Astrocyte of the cerebellum (primary cell): ENCODE results near the gene RBM25.

ENCODE experiments used
- DNase-seq: peaks from one replicate; pipeline ENCODE4 v3.0.0-alpha.2; 2011; ENCODE audit warnings: low read depth
- H3K4me3 ChIP-seq: 2 replicates; pipeline ENCODE4 v1.5.1; 2011; ENCODE audit warnings: mild to moderate bottlenecking, low read depth, low read length, moderate library complexity
- in situ Hi-C: cut with HindIII; loops from 2 replicates; pipeline ENCODE4 v1.10.0; 2017; ENCODE audit warnings: low sequenced_read_pairs
- TF ChIP-seq, protein P1 (sequence below): IDR thresholded peaks from 2 replicates; pipeline ENCODE4 v1.5.1; 2012; ENCODE audit warnings: low read length, low read depth, moderate library complexity, mild to moderate bottlenecking; ENCODE audit errors: missing control alignments

Gene RBM25

DNA sequence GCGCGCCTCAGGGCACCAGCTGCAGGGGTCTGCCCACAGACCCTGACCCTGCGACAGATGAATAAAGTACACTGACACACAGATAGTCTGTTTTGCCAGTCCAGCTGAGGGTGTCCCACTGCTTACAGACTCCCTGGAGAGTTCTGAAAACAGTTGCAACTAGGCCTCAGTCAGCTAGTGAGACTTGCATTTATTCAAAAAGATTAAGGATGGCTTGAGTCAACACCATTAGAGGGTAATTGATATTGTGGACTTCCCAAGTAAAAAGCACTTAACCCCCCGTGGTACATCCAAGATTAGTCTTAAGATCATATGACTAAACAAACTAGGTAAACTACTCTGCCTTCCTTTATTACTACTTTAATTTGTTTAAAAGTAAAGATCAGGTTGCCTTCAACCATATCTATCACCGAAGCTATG is 66.8 kb downstream of the RBM25 start:
- in situ Hi-C loops, result no loop called here
- no peak overlapping the region for H3K4me3 ChIP-seq
- TF ChIP-seq, protein P1, sequence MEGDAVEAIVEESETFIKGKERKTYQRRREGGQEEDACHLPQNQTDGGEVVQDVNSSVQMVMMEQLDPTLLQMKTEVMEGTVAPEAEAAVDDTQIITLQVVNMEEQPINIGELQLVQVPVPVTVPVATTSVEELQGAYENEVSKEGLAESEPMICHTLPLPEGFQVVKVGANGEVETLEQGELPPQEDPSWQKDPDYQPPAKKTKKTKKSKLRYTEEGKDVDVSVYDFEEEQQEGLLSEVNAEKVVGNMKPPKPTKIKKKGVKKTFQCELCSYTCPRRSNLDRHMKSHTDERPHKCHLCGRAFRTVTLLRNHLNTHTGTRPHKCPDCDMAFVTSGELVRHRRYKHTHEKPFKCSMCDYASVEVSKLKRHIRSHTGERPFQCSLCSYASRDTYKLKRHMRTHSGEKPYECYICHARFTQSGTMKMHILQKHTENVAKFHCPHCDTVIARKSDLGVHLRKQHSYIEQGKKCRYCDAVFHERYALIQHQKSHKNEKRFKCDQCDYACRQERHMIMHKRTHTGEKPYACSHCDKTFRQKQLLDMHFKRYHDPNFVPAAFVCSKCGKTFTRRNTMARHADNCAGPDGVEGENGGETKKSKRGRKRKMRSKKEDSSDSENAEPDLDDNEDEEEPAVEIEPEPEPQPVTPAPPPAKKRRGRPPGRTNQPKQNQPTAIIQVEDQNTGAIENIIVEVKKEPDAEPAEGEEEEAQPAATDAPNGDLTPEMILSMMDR, result no peak
- peak; percentile 1 for DNase-seq

DNA sequence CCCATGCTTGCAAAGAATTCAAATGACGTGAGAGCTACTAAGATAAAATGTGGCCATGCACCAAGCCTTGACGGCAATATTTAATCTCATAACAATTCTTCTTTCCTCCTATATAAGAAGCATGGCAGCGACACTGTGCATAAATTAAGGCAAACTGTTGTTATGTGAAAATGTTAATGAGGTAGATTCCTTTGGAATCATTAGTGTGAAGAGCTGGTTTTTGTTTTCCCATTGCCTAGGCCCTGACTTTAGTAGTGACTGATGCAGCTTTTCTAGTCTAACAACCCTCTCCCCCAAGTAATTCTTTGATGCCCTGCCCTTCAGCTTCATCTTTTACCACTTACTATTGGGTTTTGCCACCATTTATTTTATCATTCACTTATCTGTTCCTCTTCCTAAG is 67.4 kb downstream of the RBM25 start:
- TF ChIP-seq, protein P1, result no peak
- in situ Hi-C loops, result no loop called here
- no peak overlapping the region for H3K4me3 ChIP-seq
- no peak for DNase-seq

DNA sequence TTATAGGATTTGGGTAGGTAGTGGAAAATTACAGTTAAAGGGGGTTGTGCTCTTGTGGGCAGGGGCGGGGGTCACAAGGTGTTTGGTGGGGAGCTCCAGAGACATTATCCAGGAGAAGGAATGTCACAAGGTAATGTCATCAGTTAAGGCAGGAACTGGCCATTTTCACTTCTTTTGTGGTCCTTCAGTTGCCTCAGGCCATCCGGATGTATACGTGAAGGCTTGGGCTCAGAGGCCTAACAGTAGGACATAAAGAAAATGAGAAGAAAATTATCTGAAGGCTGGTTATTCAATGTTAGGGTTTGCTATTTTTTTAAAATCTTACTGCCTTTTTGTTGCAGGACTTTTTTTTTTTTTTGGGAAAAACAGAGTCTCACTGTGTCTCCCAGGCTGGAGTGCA is 75.5 kb downstream of the RBM25 start:
- TF ChIP-seq, protein P1, result no peak
- DNase-seq, result no peak
- no peak overlapping the region for H3K4me3 ChIP-seq
- in situ Hi-C loops, result no loop called here

DNA sequence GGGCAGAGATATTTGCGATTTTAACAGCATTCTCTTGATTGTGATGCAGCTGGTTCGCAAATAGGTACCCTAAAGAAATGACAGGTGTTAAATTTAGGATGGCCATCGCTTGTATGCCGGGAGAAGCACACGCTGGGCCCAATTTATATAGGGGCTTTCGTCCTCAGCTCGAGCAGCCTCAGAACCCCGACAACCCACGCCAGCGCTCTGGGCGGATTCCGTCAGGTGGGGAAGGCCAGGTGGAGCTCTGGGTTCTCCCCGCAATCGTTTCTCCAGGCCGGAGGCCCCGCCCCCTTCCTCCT is 77.7 kb downstream of the RBM25 start:
- TF ChIP-seq, protein P1, result no peak
- in situ Hi-C loops, result no loop called here
- DNase-seq, result no peak
- H3K4me3 ChIP-seq, result peak overlapping the region; percentile 69

DNA sequence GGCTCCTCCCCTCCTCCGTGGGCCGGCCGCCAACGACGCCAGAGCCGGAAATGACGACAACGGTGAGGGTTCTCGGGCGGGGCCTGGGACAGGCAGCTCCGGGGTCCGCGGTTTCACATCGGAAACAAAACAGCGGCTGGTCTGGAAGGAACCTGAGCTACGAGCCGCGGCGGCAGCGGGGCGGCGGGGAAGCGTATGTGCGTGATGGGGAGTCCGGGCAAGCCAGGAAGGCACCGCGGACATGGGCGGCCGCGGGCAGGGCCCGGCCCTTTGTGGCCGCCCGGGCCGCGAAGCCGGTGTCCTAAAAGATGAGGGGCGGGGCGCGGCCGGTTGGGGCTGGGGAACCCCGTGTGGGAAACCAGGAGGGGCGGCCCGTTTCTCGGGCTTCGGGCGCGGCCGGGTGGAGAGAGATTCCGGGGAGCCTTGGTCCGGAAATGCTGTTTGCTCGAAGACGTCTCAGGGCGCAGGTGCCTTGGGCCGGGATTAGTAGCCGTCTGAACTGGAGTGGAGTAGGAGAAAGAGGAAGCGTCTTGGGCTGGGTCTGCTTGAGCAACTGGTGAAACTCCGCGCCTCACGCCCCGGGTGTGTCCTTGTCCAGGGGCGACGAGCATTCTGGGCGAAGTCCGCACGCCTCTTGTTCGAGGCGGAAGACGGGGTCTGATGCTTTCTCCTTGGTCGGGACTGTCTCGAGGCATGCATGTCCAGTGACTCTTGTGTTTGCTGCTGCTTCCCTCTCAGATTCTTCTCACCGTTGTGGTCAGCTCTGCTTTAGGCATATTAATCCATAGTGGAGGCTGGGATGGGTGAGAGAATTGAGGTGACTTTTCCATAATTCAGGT is 78.3 kb downstream of the RBM25 start, which contains the start of gene PSEN1:
Gene PSEN1, plus strand, starts transcription at position 121 of the 839 bp plus-strand sequence. CDS start 11,513 bp downstream, outside the sequence.
- TF ChIP-seq, protein P1, result no peak
- DNase-seq, result peak; percentile 87
- in situ Hi-C loops, result no loop called here
- H3K4me3 ChIP-seq, result peak within 1 kb of the TSS; percentile 69

DNA sequence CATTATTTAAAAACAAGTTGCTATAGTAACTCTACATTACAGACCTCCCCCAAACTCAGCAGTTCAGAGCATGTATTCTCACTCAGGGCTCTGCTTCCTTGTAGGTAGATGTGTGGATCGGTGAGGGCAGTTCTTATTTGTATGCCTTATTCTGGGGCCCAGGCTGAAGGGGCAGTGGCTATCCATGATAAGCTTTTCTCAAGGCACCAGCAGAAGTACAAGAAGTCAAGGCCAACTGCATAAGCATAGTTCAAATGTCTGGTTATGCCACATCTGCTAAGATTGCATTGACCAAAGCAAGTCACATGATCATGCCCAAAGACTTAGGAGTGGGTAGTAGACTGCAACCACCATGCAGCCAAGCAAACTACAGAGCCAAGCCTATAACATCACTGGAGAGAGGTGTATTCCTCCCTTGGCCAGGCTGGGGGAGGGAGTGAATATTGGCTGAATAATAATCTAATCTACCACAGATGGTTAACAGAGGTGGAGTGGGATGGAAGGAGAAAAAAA is 82.5 kb downstream of the RBM25 start:
- H3K4me3 ChIP-seq, result no peak overlapping the region
- DNase-seq, result no peak
- TF ChIP-seq, protein P1, result no peak
- in situ Hi-C loops, result no loop called here
